H1 (cell line): ENCODE results near the gene BPI. TPM values are rescaled to one million over a fixed set of nuclear protein-coding genes. Genes with fewer than 3 reads are reported as not detected.

Experiments
- CTCF ChIA-PET: fragments of 300-600 bp; sonication (Branson Sonifier 250); formaldehyde crosslinking; loops from one replicate; lab custom pipeline; 2021; ENCODE audit not compliant: partially characterized antibody; lab: Charles Lee
- POLR2A ChIA-PET: fragments of 300-600 bp; sonication (Branson Sonifier 250); formaldehyde crosslinking; loops from one replicate; lab custom pipeline; 2021; ENCODE audit warnings: inconsistent platforms; ENCODE audit not compliant: partially characterized antibody; lab: Charles Lee
- DNase-seq, 2 experiments: peaks; one replicate each; pipeline versions ENCODE4 v3.0.0 to v3.0.0-alpha.2; 2010 to 2022; ENCODE audit warnings: low spot score in 2 of 2, low read depth in 1 of 2, mixed read lengths in 1 of 2
- FAIRE-seq: peaks from 2 replicates; lab custom pipeline; 2011; peaks lifted over from hg19 to GRCh38; lab: Jason Lieb, UNC
- H2AFZ ChIP-seq: 2 replicates; pipeline ENCODE4 v1.8.1; 2012; ENCODE audit warnings: low read length, inconsistent platforms
- H2AK5ac ChIP-seq: 2 replicates; pipeline ENCODE4 v1.6.1; 2013; ENCODE audit warnings: low read depth, low read length
- H2BK120ac ChIP-seq: replicated peaks from 2 replicates; pipeline ENCODE3; 2013; ENCODE audit warnings: low read depth, low read length, inconsistent platforms
- H2BK12ac ChIP-seq: 2 replicates; pipeline ENCODE4 v1.6.1; 2013; ENCODE audit warnings: low read depth, low read length
- H2BK15ac ChIP-seq: 2 replicates; pipeline ENCODE4 v1.6.1; 2013; ENCODE audit warnings: low read length
- H2BK20ac ChIP-seq: 2 replicates; pipeline ENCODE4 v1.6.1; 2013; ENCODE audit warnings: low read length
- H2BK5ac ChIP-seq: 2 replicates; pipeline ENCODE4 v1.6.1; 2013; ENCODE audit warnings: low read depth, low read length
- H3K14ac ChIP-seq: 2 replicates; pipeline ENCODE4 v1.6.1; 2013; ENCODE audit warnings: inconsistent platforms; ENCODE audit not compliant: insufficient read length
- H3K18ac ChIP-seq: 2 replicates; pipeline ENCODE4 v1.6.1; 2013; ENCODE audit warnings: low read length; ENCODE audit errors: extremely low read depth
- H3K23ac ChIP-seq: 2 replicates; pipeline ENCODE4 v1.6.1; 2013; ENCODE audit warnings: inconsistent platforms; ENCODE audit not compliant: insufficient read length
- H3K23me2 ChIP-seq: 2 replicates; pipeline ENCODE4 v1.6.1; 2013; ENCODE audit warnings: low read depth, low read length
- H3K27ac ChIP-seq: 2 replicates; pipeline ENCODE4 v1.6.1; 2011; ENCODE audit warnings: low read depth, low read length, inconsistent platforms
- H3K27me3 ChIP-seq, 4 experiments: replicated peaks in 1 of 4; 1 replicate in 1 of 4; 2 replicates in 3 of 4; pipeline versions ENCODE4 v1.6.1 to v1.8.1; 2011 to 2013; ENCODE audit warnings: low read length in 3 of 4, mild to moderate bottlenecking in 3 of 4, inconsistent platforms in 2 of 4, mixed read lengths in 2 of 4, moderate library complexity in 1 of 4; ENCODE audit not compliant: control insufficient read depth in 3 of 4, insufficient read depth in 3 of 4; ENCODE audit errors: extremely low read depth in 1 of 4
- H3K36me3 ChIP-seq, 4 experiments: 2 replicates each; pipeline versions ENCODE4 v1.6.1 to v1.8.1; 2011 to 2013; ENCODE audit warnings: mild to moderate bottlenecking in 4 of 4, low read length in 3 of 4, moderate library complexity in 2 of 4, control low read depth in 1 of 4, inconsistent platforms in 1 of 4; ENCODE audit not compliant: insufficient read depth in 4 of 4, control insufficient read depth in 2 of 4
- H3K4ac ChIP-seq: replicated peaks from 2 replicates; pipeline ENCODE3; 2013; ENCODE audit warnings: low read length, low read depth, mixed read lengths, inconsistent platforms; ENCODE audit not compliant: insufficient read length
- H3K4me1 ChIP-seq, 4 experiments: replicated peaks in 1 of 4; 1 replicate in 1 of 4; 2 replicates in 3 of 4; pipeline versions ENCODE4 v1.6.1 to v1.8.1; 2011 to 2013; ENCODE audit warnings: low read length in 3 of 4, inconsistent platforms in 2 of 4, mixed read lengths in 1 of 4; ENCODE audit not compliant: insufficient read depth in 4 of 4, control insufficient read depth in 3 of 4
- H3K4me2 ChIP-seq, 2 experiments: 2 replicates each; pipeline versions ENCODE4 v1.6.1 to v1.8.1; 2011 to 2013; ENCODE audit warnings: low read depth in 2 of 2, low read length in 2 of 2, control low read depth in 1 of 2, inconsistent platforms in 1 of 2, mild to moderate bottlenecking in 1 of 2; ENCODE audit not compliant: insufficient read depth in 1 of 2
- H3K4me3 ChIP-seq, 4 experiments: fragments of 200-600, 300-600 bp in 1 of 4; sonication (generic), shearing (Covaris generic), sonication (Bioruptor Twin) in 1 of 4; 2 replicates each; pipeline versions ENCODE4 v1.5.1 to v1.8.1; 2011 to 2016; ENCODE audit warnings: low read length in 4 of 4, low read depth in 3 of 4, control low read depth in 2 of 4, inconsistent platforms in 2 of 4, mild to moderate bottlenecking in 2 of 4, mixed read lengths in 1 of 4, moderate library complexity in 1 of 4; ENCODE audit not compliant: insufficient read depth in 2 of 4; ENCODE audit errors: extremely low read depth in 1 of 4
- H3K56ac ChIP-seq: replicated peaks from 2 replicates; pipeline ENCODE3; 2013; ENCODE audit warnings: low read depth, mild to moderate bottlenecking, mixed read lengths, low read length, inconsistent platforms; ENCODE audit not compliant: insufficient read length
- H3K79me1 ChIP-seq: 2 replicates; pipeline ENCODE4 v1.6.1; 2013; ENCODE audit warnings: low read depth, low read length, control low read depth
- H3K79me2 ChIP-seq, 2 experiments: 2 replicates each; pipeline versions ENCODE4 v1.6.1 to v1.8.1; 2012 to 2013; ENCODE audit warnings: low read length in 2 of 2, mild to moderate bottlenecking in 2 of 2, inconsistent platforms in 1 of 2; ENCODE audit not compliant: insufficient read depth in 2 of 2, control insufficient read depth in 1 of 2
- H3K9ac ChIP-seq, 4 experiments: replicated peaks in 1 of 4; 1 replicate in 1 of 4; 2 replicates in 3 of 4; pipeline versions ENCODE4 v1.6.1 to v1.8.1; 2011 to 2013; ENCODE audit warnings: low read depth in 3 of 4, low read length in 3 of 4, control low read depth in 2 of 4, mild to moderate bottlenecking in 2 of 4, moderate library complexity in 2 of 4, inconsistent platforms in 1 of 4; ENCODE audit errors: extremely low read depth in 1 of 4
- H3K9me3 ChIP-seq, 2 experiments: 2 replicates each; pipeline versions ENCODE4 v1.6.1 to v1.8.1; 2012 to 2013; ENCODE audit warnings: mild to moderate bottlenecking in 2 of 2, moderate library complexity in 2 of 2, control low read depth in 1 of 2, inconsistent platforms in 1 of 2, low read depth in 1 of 2, low read length in 1 of 2, mixed read lengths in 1 of 2; ENCODE audit not compliant: insufficient read depth in 2 of 2
- H4K20me1 ChIP-seq, 2 experiments: replicated peaks in 1 of 2; 2 replicates each; pipeline versions ENCODE3 to v1.8.1; 2011 to 2013; ENCODE audit warnings: inconsistent platforms in 2 of 2, low read length in 2 of 2, mild to moderate bottlenecking in 1 of 2; ENCODE audit not compliant: insufficient read depth in 2 of 2, control insufficient read depth in 1 of 2
- H4K5ac ChIP-seq: 2 replicates; pipeline ENCODE4 v1.6.1; 2013; ENCODE audit warnings: low read length, low read depth, mixed read lengths, inconsistent platforms; ENCODE audit not compliant: insufficient read length
- H4K8ac ChIP-seq: 2 replicates; pipeline ENCODE4 v1.8.0; 2013; ENCODE audit warnings: mild to moderate bottlenecking, moderate library complexity, low read length, inconsistent platforms; ENCODE audit not compliant: insufficient read depth; ENCODE audit errors: extremely low read depth
- H4K91ac ChIP-seq: replicated peaks from 2 replicates; pipeline ENCODE3; 2013; ENCODE audit warnings: low read length, mixed read lengths, inconsistent platforms; ENCODE audit not compliant: insufficient read length
- ASH2L ChIP-seq: fragments of 200-600, 300-600 bp; sonication (generic); IDR thresholded peaks from one replicate; pipeline ENCODE4 v1.7.1; 2017; ENCODE audit warnings: low read length
- CBX5 ChIP-seq: fragments of 300-800, 300-1000 bp; sonication (generic); IDR thresholded peaks from 2 replicates; pipeline ENCODE4 v1.7.1; 2016; ENCODE audit warnings: antibody characterized with exemption, low read length, low read depth
- CEBPB ChIP-seq: IDR thresholded peaks from 2 replicates; pipeline ENCODE4 v1.6.1; 2012; ENCODE audit warnings: low read depth, low read length
- EP300 ChIP-seq, 2 experiments: IDR thresholded peaks; 1 replicate in 1 of 2; 2 replicates in 1 of 2; pipeline ENCODE4 v1.6.1; 2011 to 2012; ENCODE audit warnings: low read depth in 2 of 2, low read length in 2 of 2, mild to moderate bottlenecking in 2 of 2, borderline replicate concordance in 1 of 2, inconsistent platforms in 1 of 2, moderate library complexity in 1 of 2
- KDM4A ChIP-seq: IDR thresholded peaks from one replicate; pipeline ENCODE4 v1.7.1; 2012; ENCODE audit warnings: low read depth, mild to moderate bottlenecking, moderate library complexity, low read length, inconsistent platforms; ENCODE audit not compliant: severe bottlenecking
- PHF8 ChIP-seq: fragments of 200-600 bp; sonication (generic); conservative IDR thresholded peaks from 2 replicates; pipeline ENCODE4 v1.7.1; 2012; ENCODE audit warnings: low read depth, mild to moderate bottlenecking, inconsistent platforms, low read length, moderate library complexity
- RBBP5 ChIP-seq: IDR thresholded peaks from 2 replicates; pipeline ENCODE4 v1.7.1; 2012; ENCODE audit warnings: low read depth, mild to moderate bottlenecking, inconsistent platforms, low read length, moderate library complexity, borderline replicate concordance
- RNF2 ChIP-seq: fragments of 200-900, 300-1000 bp; sonication (generic); IDR thresholded peaks from 2 replicates; pipeline ENCODE4 v1.7.1; 2016; ENCODE audit warnings: borderline replicate concordance, low read depth, mild to moderate bottlenecking, antibody characterized with exemption, low read length; ENCODE audit not compliant: poor library complexity, severe bottlenecking; ENCODE audit errors: missing control alignments
- RXRA ChIP-seq: IDR thresholded peaks from 2 replicates; pipeline ENCODE4 v1.6.1; 2011; ENCODE audit warnings: low read depth, mild to moderate bottlenecking, low read length, moderate library complexity; ENCODE audit not compliant: insufficient read depth
- TAF7 ChIP-seq: optimal IDR thresholded peaks from 2 replicates; pipeline ENCODE3; 2011; ENCODE audit warnings: low read depth, mild to moderate bottlenecking, inconsistent platforms, low read length, moderate library complexity, borderline replicate concordance
- TEAD4 ChIP-seq: IDR thresholded peaks from 2 replicates; pipeline ENCODE4 v1.6.1; 2012; ENCODE audit warnings: low read depth, low read length, inconsistent platforms, mixed read lengths
- YY1 ChIP-seq: IDR thresholded peaks from 2 replicates; pipeline ENCODE4 v1.6.1; 2011; ENCODE audit warnings: low read depth, mild to moderate bottlenecking, low read length
- WGBS, 2 experiments: shearing (Covaris generic) in 1 of 2; methylation state at CpG; one replicate each; pipeline versions ENCODE4 v1.1.6 to v1.1.7; 2013 to 2015; ENCODE audit warnings: low lambda C conversion rate in 2 of 2, mixed read lengths in 2 of 2, inconsistent platforms in 1 of 2, low coverage in 1 of 2, missing lambda C conversion rate in 1 of 2; ENCODE audit not compliant: insufficient replicate concordance in 2 of 2, insufficient coverage in 1 of 2, insufficient read length in 1 of 2; ENCODE audit errors: extremely low coverage in 1 of 2, missing lambda C conversion rate in 1 of 2; 5-methylcytosine and 5-hydroxymethylcytosine counted together
- polyA plus RNA-seq, 7 experiments: library from polyadenylated mRNA; depleted of rRNA in 3 of 7; stranded (reverse) in 5 of 7; unstranded in 2 of 7; fragments of >200 nt in 5 of 7; fragments of 200-250 nt in 2 of 7; gene quantifications; 1 replicate in 5 of 7; 2 replicates in 1 of 7; 4 replicates in 1 of 7; pipeline versions ENCODE4 v1.2.1 to v1.2.3, GENCODE V29; 2011 to 2013; ENCODE audit warnings: missing spikeins in 2 of 7, mixed read lengths in 2 of 7
- total RNA-seq: library from RNA; stranded (reverse); fragmentation: NEBNext Ultra II Directional; extraction: Animal tissue kit (Norgen Biotek cat#: 25700); gene quantifications from 2 replicates; pipeline ENCODE4 v1.2.1, GENCODE V29; 2021

Gene BPI
- total and polyA plus RNA-seq, 2 of the 8 experiments (the other 6 are each of a cell fraction or from before 2014, with no cell fraction given), result not detected

- Histone ChIP-seq H2BK120ac (no peak overlapping the region), H3K23me2 (no peaks in the 10 kb centered on the region), H3K4me3 (no peak overlapping the region), H4K8ac (no peak overlapping the region), H2BK12ac (no peak overlapping the region), H3K4me2 (no peak overlapping the region), H2AK5ac (no peak overlapping the region), H3K27ac (no peak overlapping the region), H3K9me3 (no peaks in the 10 kb centered on the region; a peak in 1 of 4 replicates), H3K27me3 (no peaks in the 10 kb centered on the region; a peak in 1 of 7 replicates), H3K4me1 (no peaks in the 10 kb centered on the region), H4K91ac (no peak overlapping the region), H4K5ac (no peak overlapping the region), H3K79me2 (no peaks in the 10 kb centered on the region), H2AFZ (no peak overlapping the region), H3K56ac (no peak overlapping the region), H3K14ac (no peak overlapping the region), H4K20me1 (no peaks in the 10 kb centered on the region), H2BK15ac (no peak overlapping the region), H3K9ac (no peak overlapping the region), H3K23ac (no peak overlapping the region), H2BK20ac (no peak overlapping the region), H3K36me3 (no peaks in the 10 kb centered on the region), H3K79me1 (no peaks in the 10 kb centered on the region), H3K18ac (no peak overlapping the region), H3K4ac (no peak overlapping the region), H2BK5ac (no peak overlapping the region)
- POLR2A ChIA-PET, result interaction anchor here (2.0 kb wide), 1 partner anchor 10 kb away, joined by 6 read pairs; no protein-coding TSS in a partner anchor
- FAIRE-seq (no peak), DNase-seq (no peak)
- CTCF ChIA-PET, result interaction anchor here (0.6 to 5.7 kb wide), 29 partner anchors 8 to 255 kb away, joined by 3 to 47 read pairs (median 4); no protein-coding TSS in a partner anchor
- WGBS, 2 experiments, result 87% methylated on average over 4 of the region's 4 CpGs; no CpG with 5 or more reads in 1 of the 2 experiments
- TF ChIP-seq EP300 (IDR thresholded peaks at IDR 0.05; ENCODE audit: borderline replicate concordance in 1 of 2, low read depth in 2 of 2, low read length in 2 of 2) (no peak), RXRA (no peak), RNF2 (no peak), CBX5 (no peak), PHF8 (no peak), TEAD4 (no peak), CEBPB (no peak), ASH2L (no peak), YY1 (no peak), TAF7 (no peak), RBBP5 (no peak), KDM4A (no peak)
Measured at GRCh38 chr20:38305541-38305940, 1.6 kb downstream of the BPI start.
